Measurements from ENCODE around the gene IFNGR2.
"Not testable (repeated sequence)": the region's sequence is repeated elsewhere in the genome, so short reads cannot be mapped to it uniquely, and the experiment has no call there.

Gene IFNGR2

GRCh38 chr21:33402001-33402979, 923 bp upstream of the IFNGR2 start:
- DNase-seq (ENCODE audit: low read depth): no peak

- no peak for DNase-seq (ENCODE audit: low read depth)
These were observed 773 bp downstream of the IFNGR2 start for GRCh38 chr21:33403786-33404585.

GRCh38 chr21:33406493-33406892, 3.3 kb downstream of the IFNGR2 start:
- DNase-seq (ENCODE audit: low read depth): no peak

- DNase-seq (ENCODE audit: low read depth): no peak
These were observed 8.8 kb downstream of the IFNGR2 start for GRCh38 chr21:33411949-33412430.

- DNase-seq (ENCODE audit: low read depth): not testable (repeated sequence)
These were observed 9.2 kb downstream of the IFNGR2 start for GRCh38 chr21:33412439-33412831.

GRCh38 chr21:33412832-33413519, 9.8 kb downstream of the IFNGR2 start:
- DNase-seq (ENCODE audit: low read depth): no peak

- DNase-seq (ENCODE audit: low read depth): no peak
These were observed 10.9 kb downstream of the IFNGR2 start for GRCh38 chr21:33414068-33414467.

- no peak for DNase-seq (ENCODE audit: low read depth)
These were observed 11.7 kb downstream of the IFNGR2 start for GRCh38 chr21:33414926-33415325.

GRCh38 chr21:33418691-33419090, 15.5 kb downstream of the IFNGR2 start:
- no peak for DNase-seq (ENCODE audit: low read depth)

GRCh38 chr21:33419538-33420123, 16.4 kb downstream of the IFNGR2 start:
- no peak for DNase-seq (ENCODE audit: low read depth)

GRCh38 chr21:33421713-33422393, 18.6 kb downstream of the IFNGR2 start:
- no peak for DNase-seq (ENCODE audit: low read depth)

- DNase-seq (ENCODE audit: low read depth): no peak
These were observed 21.0 kb downstream of the IFNGR2 start for GRCh38 chr21:33424214-33424613.

- DNase-seq (ENCODE audit: low read depth): no peak
These were observed 22.6 kb downstream of the IFNGR2 start for GRCh38 chr21:33425825-33426224.

- no peak for DNase-seq (ENCODE audit: low read depth)
These were observed 23.8 kb downstream of the IFNGR2 start for GRCh38 chr21:33427051-33427450.

- DNase-seq (ENCODE audit: low read depth): no peak
These were observed 25.5 kb downstream of the IFNGR2 start for GRCh38 chr21:33428669-33429068.

GRCh38 chr21:33430858-33431257, 27.6 kb downstream of the IFNGR2 start:
- DNase-seq (ENCODE audit: low read depth): no peak

- no peak for DNase-seq (ENCODE audit: low read depth)
These were observed 29.3 kb downstream of the IFNGR2 start for GRCh38 chr21:33432496-33432895.

GRCh38 chr21:33433001-33433400, 29.8 kb downstream of the IFNGR2 start:
- no peak for DNase-seq (ENCODE audit: low read depth)

- DNase-seq (ENCODE audit: low read depth): no peak
These were observed 30.4 kb downstream of the IFNGR2 start for GRCh38 chr21:33433425-33434114.

GRCh38 chr21:33434770-33435360, 31.7 kb downstream of the IFNGR2 start:
- no peak for DNase-seq (ENCODE audit: low read depth)

All from stimulated activated CD8-positive, alpha-beta memory T cell treated with anti-CD3 and anti-CD28 coated beads, Interleukin-12 subunit alpha, Interleukin-12 subunit beta, amount 100 ng/mL, for 4 hours (primary cell).